ENCODE data around the gene ABCA2.

DNA sequence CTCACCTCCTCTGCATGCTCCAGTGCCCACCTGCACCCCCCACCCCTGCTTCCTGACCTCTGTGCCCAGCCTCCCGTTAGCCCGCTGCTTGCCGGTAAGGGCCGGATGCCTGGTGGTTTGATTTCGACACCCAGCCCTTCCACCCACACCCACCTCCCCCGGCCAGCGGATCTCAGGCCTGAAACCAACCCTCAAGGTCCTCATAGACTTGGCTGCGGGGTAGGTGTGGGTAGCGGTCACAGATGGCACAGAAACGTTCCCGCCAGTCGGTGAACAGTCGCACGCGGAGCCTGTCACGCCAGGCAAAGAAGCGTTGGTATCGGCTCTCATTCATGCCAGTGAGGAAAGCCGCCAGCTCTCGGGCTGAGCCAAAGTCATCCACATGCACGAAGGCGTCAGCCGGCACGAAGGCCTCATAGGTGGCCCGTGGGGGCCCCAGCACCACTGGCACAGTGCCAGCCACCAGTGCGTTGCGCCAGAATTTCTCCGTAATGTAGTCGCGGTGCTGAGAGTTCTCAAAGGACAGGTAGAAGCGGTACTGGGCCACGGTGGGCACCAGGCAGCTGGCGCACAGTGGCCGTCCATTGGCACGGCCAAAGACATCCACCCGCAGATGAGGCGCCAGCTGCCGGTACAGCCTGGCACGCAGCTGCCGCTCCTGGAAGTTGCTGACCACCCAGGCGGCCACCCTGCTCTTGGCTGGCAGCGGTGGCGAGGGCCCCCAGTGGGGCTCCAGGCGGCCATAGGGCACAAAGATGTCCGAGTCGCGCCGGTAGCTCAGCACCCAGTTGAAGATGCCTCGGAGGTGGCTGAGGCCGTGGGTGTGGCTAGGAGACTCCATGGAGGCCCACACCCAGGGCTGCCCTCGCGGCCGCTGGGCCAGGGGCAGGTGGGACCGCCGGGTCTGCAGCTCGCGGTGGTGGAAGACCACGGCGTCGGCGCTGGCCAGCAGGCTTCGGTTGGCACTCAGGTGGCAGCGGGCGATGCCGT lies 2.8 kb upstream of the ABCA2 start:
- TF ChIP-seq, protein P1, sequence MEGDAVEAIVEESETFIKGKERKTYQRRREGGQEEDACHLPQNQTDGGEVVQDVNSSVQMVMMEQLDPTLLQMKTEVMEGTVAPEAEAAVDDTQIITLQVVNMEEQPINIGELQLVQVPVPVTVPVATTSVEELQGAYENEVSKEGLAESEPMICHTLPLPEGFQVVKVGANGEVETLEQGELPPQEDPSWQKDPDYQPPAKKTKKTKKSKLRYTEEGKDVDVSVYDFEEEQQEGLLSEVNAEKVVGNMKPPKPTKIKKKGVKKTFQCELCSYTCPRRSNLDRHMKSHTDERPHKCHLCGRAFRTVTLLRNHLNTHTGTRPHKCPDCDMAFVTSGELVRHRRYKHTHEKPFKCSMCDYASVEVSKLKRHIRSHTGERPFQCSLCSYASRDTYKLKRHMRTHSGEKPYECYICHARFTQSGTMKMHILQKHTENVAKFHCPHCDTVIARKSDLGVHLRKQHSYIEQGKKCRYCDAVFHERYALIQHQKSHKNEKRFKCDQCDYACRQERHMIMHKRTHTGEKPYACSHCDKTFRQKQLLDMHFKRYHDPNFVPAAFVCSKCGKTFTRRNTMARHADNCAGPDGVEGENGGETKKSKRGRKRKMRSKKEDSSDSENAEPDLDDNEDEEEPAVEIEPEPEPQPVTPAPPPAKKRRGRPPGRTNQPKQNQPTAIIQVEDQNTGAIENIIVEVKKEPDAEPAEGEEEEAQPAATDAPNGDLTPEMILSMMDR (IDR thresholded peaks at IDR 0.05; ENCODE audit: low read depth, low read length, missing input control) = no peak
- no peak for TF ChIP-seq EGR1 (IDR thresholded peaks at IDR 0.05; ENCODE audit: low read depth in 2 of 2)
- TF ChIP-seq, protein P2, sequence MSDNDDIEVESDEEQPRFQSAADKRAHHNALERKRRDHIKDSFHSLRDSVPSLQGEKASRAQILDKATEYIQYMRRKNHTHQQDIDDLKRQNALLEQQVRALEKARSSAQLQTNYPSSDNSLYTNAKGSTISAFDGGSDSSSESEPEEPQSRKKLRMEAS (IDR thresholded peaks at IDR 0.05) = no peak
- TF ChIP-seq TAF1 (conservative IDR thresholded peaks at IDR 0.05) = no peak
- TF ChIP-seq JUND (IDR thresholded peaks at IDR 0.05) = no peak

Measured in liver (tissue), 3 donors.